K562 (cell line): ENCODE measurements around the gene PLEKHH3. TPM values are rescaled to one million over a fixed set of nuclear protein-coding genes. Genes with fewer than 3 reads are reported as not detected.
A peak's percentile ranks its signal among the peaks of the same experiment; 100 is the strongest.

ENCODE experiments used
- ATAC-seq: fragments of 200-7000 bp; cut with Tn5 transposase; 3 replicates; pipeline ENCODE4 v1.9.1; 2020; ENCODE audit warnings: moderate library complexity
- BruUV-seq: library from RNA; stranded (reverse); fragments of 400-500 nt; replicated peaks from 2 replicates; lab custom pipeline; 2021; lab: Mats Ljungman, UMichigan
- CTCF ChIA-PET: fragments of 300-600 bp; formaldehyde crosslinking; extraction: SDS; loops from one replicate; lab custom pipeline; 2021; ENCODE audit warnings: low intra/inter-chr PET ratio; lab: Yijun Ruan, JAX
- POLR2A ChIA-PET: fragments of 300-600, 350-650 bp; sonication (Branson Sonifier 250); formaldehyde crosslinking; extraction: SDS; loops from one replicate; lab custom pipeline; 2021; ENCODE audit warnings: antibody characterized with exemption, inconsistent platforms; lab: Yijun Ruan, JAX
- DNase-seq, 4 experiments: peaks; one replicate each; pipeline versions ENCODE4 v3.0.0 to v3.0.0-alpha.2; 2011 to 2018; ENCODE audit warnings: low spot score in 3 of 4, mixed read lengths in 3 of 4; ENCODE audit errors: extremely low read depth in 1 of 4
- FAIRE-seq: peaks from 2 replicates; lab custom pipeline; 2011; peaks lifted over from hg19 to GRCh38; lab: Jason Lieb, UNC
- H2AFZ ChIP-seq: 2 replicates; pipeline ENCODE4 v1.6.0; 2011; ENCODE audit warnings: low read depth, low read length, control low read depth, inconsistent platforms
- H3K27ac ChIP-seq: fragments of 200-600 bp; 3 replicates; pipeline ENCODE4 v1.8.0; 2011; ENCODE audit warnings: low read depth, mild to moderate bottlenecking, control low read depth, inconsistent platforms, low read length, moderate library complexity, mixed read lengths; ENCODE audit errors: extremely low read depth
- H3K27me3 ChIP-seq, 2 experiments: fragments of 300-600 bp in 1 of 2; 2 replicates in 1 of 2; 3 replicates in 1 of 2; pipeline versions ENCODE4 v1.6.0 to v1.8.0; 2011; ENCODE audit warnings: inconsistent platforms in 2 of 2, low read length in 2 of 2, mild to moderate bottlenecking in 1 of 2, mixed read lengths in 1 of 2, moderate library complexity in 1 of 2; ENCODE audit not compliant: control insufficient read depth in 2 of 2, insufficient read depth in 2 of 2
- H3K36me3 ChIP-seq: fragments of 300-600 bp; 3 replicates; pipeline ENCODE4 v1.8.0; 2011; ENCODE audit warnings: mild to moderate bottlenecking, low read length, inconsistent platforms; ENCODE audit not compliant: control insufficient read depth, insufficient read depth
- H3K4me1 ChIP-seq, 2 experiments: fragments of 200-600 bp in 1 of 2; replicated peaks in 1 of 2; 2 replicates in 1 of 2; 3 replicates in 1 of 2; pipeline versions ENCODE4 v1.5.1 to v1.8.0; 2011; ENCODE audit warnings: inconsistent platforms in 2 of 2, low read length in 2 of 2, mild to moderate bottlenecking in 1 of 2, mixed read lengths in 1 of 2, moderate library complexity in 1 of 2; ENCODE audit not compliant: control insufficient read depth in 2 of 2, insufficient read depth in 2 of 2
- H3K4me2 ChIP-seq: 2 replicates; pipeline ENCODE4 v1.6.1; 2011; ENCODE audit warnings: low read length, control low read depth, inconsistent platforms, mixed read lengths; ENCODE audit not compliant: insufficient read depth
- H3K4me3 ChIP-seq: fragments of 200-600 bp; sonication (generic), shearing (Covaris generic); 2 replicates; pipeline ENCODE4 v1.5.1; 2016; ENCODE audit warnings: control low read depth, inconsistent platforms
- H3K79me2 ChIP-seq: fragments of 200-600 bp; 3 replicates; pipeline ENCODE4 v1.8.0; 2011; ENCODE audit warnings: low read length, inconsistent platforms; ENCODE audit not compliant: control insufficient read depth, insufficient read depth
- H3K9ac ChIP-seq, 2 experiments: 2 replicates each; pipeline versions ENCODE4 v1.6.0 to v1.6.1; 2011; ENCODE audit warnings: low read depth in 2 of 2, low read length in 2 of 2, control low read depth in 1 of 2, inconsistent platforms in 1 of 2, mild to moderate bottlenecking in 1 of 2, mixed read lengths in 1 of 2; ENCODE audit not compliant: insufficient read depth in 1 of 2
- H3K9me1 ChIP-seq: one replicate; pipeline ENCODE4 v1.6.0; 2011; ENCODE audit warnings: inconsistent platforms, mild to moderate bottlenecking, low read length, moderate library complexity; ENCODE audit not compliant: control insufficient read depth, insufficient read depth
- H3K9me3 ChIP-seq: replicated peaks from 2 replicates; pipeline ENCODE4 v1.5.1; 2011; ENCODE audit warnings: low read depth, low read length, inconsistent platforms; ENCODE audit not compliant: control insufficient read depth, insufficient read depth
- H4K20me1 ChIP-seq: replicated peaks from 2 replicates; pipeline ENCODE4 v1.6.1; 2011; ENCODE audit warnings: low read length, inconsistent platforms, mixed read lengths; ENCODE audit not compliant: control insufficient read depth, insufficient read depth
- ARID3A ChIP-seq: IDR thresholded peaks from 2 replicates; pipeline ENCODE4 v1.6.1; 2012; ENCODE audit warnings: low read depth, low read length, improper control_type of control experiment, borderline replicate concordance
- CSDE1 ChIP-seq, 2 experiments: fragments of 450-650 bp; IDR thresholded peaks; 2 replicates each; pipeline ENCODE4 v1.6.1; 2016; ENCODE audit warnings: mild to moderate bottlenecking in 1 of 2
- CXXC5 ChIP-seq: fragments of 250-450 bp; sonication (Bioruptor Pico); IDR thresholded peaks from 2 replicates; pipeline ENCODE4 v1.8.0; 2022; ENCODE audit warnings: inconsistent platforms, mild to moderate bottlenecking, moderate library complexity
- DIDO1 ChIP-seq: fragments of 450-650 bp; IDR thresholded peaks from 2 replicates; pipeline ENCODE4 v1.6.1; 2016; ENCODE audit warnings: low read depth, missing biosample characterization, missing genetic modification characterization
- E4F1 ChIP-seq: fragments of 250-450 bp; sonication (Bioruptor Pico); IDR thresholded peaks from 2 replicates; pipeline ENCODE4 v1.5.0; 2021; ENCODE audit warnings: mild to moderate bottlenecking, borderline replicate concordance
- HBP1 ChIP-seq: fragments of 450-650 bp; formaldehyde crosslinking; IDR thresholded peaks from 2 replicates; pipeline ENCODE4 v1.4.0; 2022; ENCODE audit warnings: missing genetic modification characterization
- HMG20A ChIP-seq: fragments of 450-650 bp; formaldehyde crosslinking; conservative IDR thresholded peaks from 2 replicates; pipeline ENCODE4 v1.4.0; 2020; ENCODE audit warnings: mild to moderate bottlenecking, mixed read lengths
- IRF2 ChIP-seq: sonication (generic); formaldehyde crosslinking; IDR thresholded peaks from 2 replicates; pipeline ENCODE4 v1.8.1; 2022; ENCODE audit warnings: mild to moderate bottlenecking, missing genetic modification reagents
- JUN ChIP-seq, 2 experiments: sonication (generic) in 1 of 2; formaldehyde crosslinking in 1 of 2; IDR thresholded peaks; 2 replicates each; pipeline versions ENCODE4 v1.6.1 to v1.8.0; 2012 to 2022; ENCODE audit warnings: borderline replicate concordance in 2 of 2, mild to moderate bottlenecking in 2 of 2, improper control_type of control experiment in 1 of 2, low read depth in 1 of 2, low read length in 1 of 2, missing genetic modification reagents in 1 of 2
- RBM34 ChIP-seq: fragments of 200-400 bp; formaldehyde crosslinking; IDR thresholded peaks from 2 replicates; pipeline ENCODE4 v1.6.1; 2018; ENCODE audit warnings: low read length, borderline replicate concordance; ENCODE audit not compliant: insufficient read depth
- ZNF316 ChIP-seq: fragments of 450-650 bp; IDR thresholded peaks from 2 replicates; pipeline ENCODE4 v1.6.1; 2016
- ZNF668 ChIP-seq: fragments of 250-450 bp; sonication (Bioruptor Pico); IDR thresholded peaks from 2 replicates; pipeline ENCODE4 v1.8.0; 2022; ENCODE audit warnings: mild to moderate bottlenecking, inconsistent platforms
- ZNF695 ChIP-seq: fragments of 450-650 bp; formaldehyde crosslinking; IDR thresholded peaks from 2 replicates; pipeline ENCODE4 v1.4.0; 2020; ENCODE audit warnings: mild to moderate bottlenecking, moderate library complexity
- ZNF699 ChIP-seq: fragments of 250-450 bp; sonication (Bioruptor Pico); IDR thresholded peaks from 2 replicates; pipeline ENCODE4 v1.8.0; 2021; ENCODE audit warnings: mild to moderate bottlenecking, moderate library complexity; ENCODE audit not compliant: insufficient replicate concordance
- ZNF75A ChIP-seq: fragments of 450-650 bp; formaldehyde crosslinking; IDR thresholded peaks from 2 replicates; pipeline ENCODE4 v1.4.0; 2020; ENCODE audit warnings: mild to moderate bottlenecking
- WGBS: fragments of 100-300 bp; shearing (Covaris generic); methylation state at CpG from one replicate; pipeline ENCODE4 v1.1.6; 2016; ENCODE audit warnings: low coverage, mixed read lengths; ENCODE audit not compliant: insufficient coverage; ENCODE audit errors: missing lambda C conversion rate; 5-methylcytosine and 5-hydroxymethylcytosine counted together
- in situ Hi-C: fragments of 300-500 bp; cut with MboI; formaldehyde crosslinking; loops from 4 replicates; pipeline ENCODE4 v1.15.0; 2018; ENCODE audit warnings: inconsistent platforms, mixed read lengths
- intact Hi-C: fragments of 100-400 bp; cut with micrococcal nuclease; formaldehyde crosslinking; loops from 2 replicates; pipeline ENCODE4 v1.14.2; 2022
- polyA plus RNA-seq, 8 experiments: library from polyadenylated mRNA; depleted of rRNA in 4 of 8; stranded (reverse) in 5 of 8; unstranded in 3 of 8; fragments of >200 nt; fragmentation: Nextera tagmentation in 2 of 8; fragmentation: Illumina TruSeq in 1 of 8; extraction: Ambion mirVana in 2 of 8; extraction: Trizol in 1 of 8; gene quantifications; 2 replicates each; pipeline versions ENCODE4 v1.2.1 to v1.2.3, GENCODE V29; 2011 to 2014; ENCODE audit warnings: inconsistent platforms in 1 of 8, missing spikeins in 1 of 8
- total RNA-seq, 7 experiments: library from RNA; depleted of rRNA in 6 of 7; stranded (reverse); fragments of >200 nt in 6 of 7; fragmentation: Illumina TruSeq in 2 of 7; extraction: Trizol in 2 of 7; gene quantifications; 2 replicates each; pipeline versions ENCODE4 v1.2.1 to v1.2.3, GENCODE V29; 2011 to 2021; ENCODE audit warnings: low replicate concordance in 1 of 7
- TF ChIP-seq, protein P1 (sequence below): fragments of 250-450 bp; sonication (Bioruptor Pico); IDR thresholded peaks from 2 replicates; pipeline ENCODE4 v1.8.0; 2022; ENCODE audit warnings: moderate library complexity, mild to moderate bottlenecking, inconsistent platforms

PLEKHH3 gene
- total and polyA plus RNA-seq, 9 of the 15 experiments (the other 6 are each of a cell fraction or from before 2014, with no cell fraction given): 0.58 to 34.5 (median 5.0) TPM

GRCh38 chr17:42660692-42661345 is 16.0 kb downstream of the PLEKHH3 start:
- WGBS: 15% methylated on average over 7 of the region's 7 CpGs
- no peaks in the 10 kb centered on the region for H3K9me3 ChIP-seq
- H3K36me3 ChIP-seq: no peaks in the 10 kb centered on the region
- no peak overlapping the region for H3K4me3 ChIP-seq
- peak overlapping the region; percentile 44; the same call in 1 of the 3 replicates for H3K27ac ChIP-seq
- in situ Hi-C loops (no loop called here), intact Hi-C loops (no loop called here)
- no peaks in the 10 kb centered on the region for H3K9me1 ChIP-seq
- peaks cover 14 to 20% of the 10 kb centered on the region in 2 experiments for H3K4me1 ChIP-seq
- H3K79me2 ChIP-seq: no peaks in the 10 kb centered on the region
- H3K9ac ChIP-seq: peak overlapping the region; percentile 15 to 31; a peak in 2 of 4 replicates
- H3K4me2 ChIP-seq: peak overlapping the region; percentile 46; the same call in 1 of the 2 replicates
- H4K20me1 ChIP-seq: no peaks in the 10 kb centered on the region
- DNase-seq (peak in 2 of 4 experiments; percentile 63 to 67), FAIRE-seq (peak; percentile 46), ATAC-seq (peak; percentile 71)
- H2AFZ ChIP-seq: peak overlapping the region; percentile 25
- no TSS peak for BruUV-seq
- ChIA-PET CTCF (interaction anchor here (0.5 kb wide), 1 partner anchor 15 kb away, joined by 3 read pairs; no protein-coding TSS in a partner anchor), POLR2A (interaction anchor here (0.7 to 1.5 kb wide), 7 partner anchors 9 to 96 kb away, joined by 3 to 7 read pairs (median 5); no protein-coding TSS in a partner anchor)
- H3K27me3 ChIP-seq: no peaks in the 10 kb centered on the region
- TF ChIP-seq ZNF668 (no peak), ZNF695 (CRISPR knock-in tag) (no peak), RBM34 (no peak), DIDO1 (tag) (no peak), E4F1 (CRISPR knock-in tag) (no peak), ZNF75A (CRISPR knock-in tag) (no peak), IRF2 (CRISPR knock-in tag) (no peak), CSDE1 (IDR thresholded peaks at IDR 0.05) (no peak), JUN (IDR thresholded peaks at IDR 0.05; ENCODE audit: borderline replicate concordance, low read depth, low read length) (peak; percentile 92), JUN (CRISPR knock-in tag; IDR thresholded peaks at IDR 0.05; ENCODE audit: borderline replicate concordance) (no peak), CXXC5 (CRISPR knock-in tag) (no peak), ZNF316 (no peak), HBP1 (no peak), ARID3A (no peak), ZNF699 (CRISPR knock-in tag) (no peak), HMG20A (no peak)
- TF ChIP-seq, protein P1, sequence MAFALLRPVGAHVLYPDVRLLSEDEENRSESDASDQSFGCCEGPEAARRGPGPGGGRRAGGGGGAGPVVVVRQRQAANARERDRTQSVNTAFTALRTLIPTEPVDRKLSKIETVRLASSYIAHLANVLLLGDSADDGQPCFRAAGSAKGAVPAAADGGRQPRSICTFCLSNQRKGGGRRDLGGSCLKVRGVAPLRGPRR (CRISPR knock-in tag): no peak
